GM18520 (cell line): ENCODE results near the gene GPR153.

Source experiments
- ATAC-seq: cut with Tn5 transposase; IDR thresholded peaks from one replicate; pipeline ENCODE4 v1.9.1; 2021; ENCODE audit not compliant: unreplicated experiment

The GPR153 gene

DNA sequence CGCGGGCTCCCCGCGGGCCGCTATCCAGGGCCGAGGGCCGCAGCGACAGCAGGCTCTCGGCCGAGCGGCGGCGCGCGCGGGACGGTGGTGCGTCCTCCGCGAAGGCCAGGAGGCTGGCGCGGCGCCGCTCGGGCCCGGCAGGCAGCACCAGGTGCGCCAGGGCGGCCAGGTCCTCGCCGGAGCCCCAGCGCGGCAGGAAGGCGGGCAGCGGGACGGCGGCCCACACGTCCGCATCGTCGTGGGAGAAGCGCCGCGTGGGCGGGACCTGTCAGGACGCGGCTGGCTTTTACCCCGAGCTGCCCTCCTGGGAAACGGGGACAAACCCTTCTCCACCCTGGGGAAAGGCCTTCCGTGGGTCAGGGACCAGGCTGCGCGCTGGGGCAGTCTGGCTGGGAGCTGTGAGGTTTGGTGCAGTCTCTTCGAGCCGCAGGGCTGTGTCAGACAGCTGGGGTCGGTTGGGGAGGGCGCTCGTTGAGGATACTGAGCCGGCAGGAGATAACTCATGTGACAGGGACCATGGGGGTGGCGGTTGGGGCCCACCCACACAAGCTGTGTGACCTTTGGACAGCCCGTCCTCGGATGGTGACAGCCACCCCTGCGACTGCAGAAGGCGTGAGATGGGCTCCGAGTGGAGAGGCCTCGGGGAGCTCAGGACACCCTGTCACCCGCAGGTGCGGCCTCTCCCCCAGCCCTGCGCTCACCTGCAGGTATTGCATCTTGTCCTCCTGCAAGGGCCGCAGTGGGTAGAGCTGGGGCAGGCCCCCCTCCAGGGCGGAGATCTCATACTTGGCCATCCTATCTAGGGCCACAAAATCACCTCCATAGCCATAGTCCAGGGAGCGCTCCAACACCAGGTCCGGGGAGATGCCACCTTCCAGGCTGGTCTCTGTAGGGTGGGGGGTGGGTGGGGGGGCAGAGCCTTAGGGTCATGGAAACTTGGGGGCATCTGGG is 10.9 kb downstream of the GPR153 start:
- ATAC-seq, result no peak

- ATAC-seq, result no peak
These were observed 11.8 kb downstream of the GPR153 start for GRCh38 chr1:6248932-6249738.

- ATAC-seq, result no peak
These were observed 12.6 kb downstream of the GPR153 start for GRCh38 chr1:6248161-6248776.

- ATAC-seq, result no peak
These were observed 13.2 kb downstream of the GPR153 start for GRCh38 chr1:6247651-6248050.

DNA sequence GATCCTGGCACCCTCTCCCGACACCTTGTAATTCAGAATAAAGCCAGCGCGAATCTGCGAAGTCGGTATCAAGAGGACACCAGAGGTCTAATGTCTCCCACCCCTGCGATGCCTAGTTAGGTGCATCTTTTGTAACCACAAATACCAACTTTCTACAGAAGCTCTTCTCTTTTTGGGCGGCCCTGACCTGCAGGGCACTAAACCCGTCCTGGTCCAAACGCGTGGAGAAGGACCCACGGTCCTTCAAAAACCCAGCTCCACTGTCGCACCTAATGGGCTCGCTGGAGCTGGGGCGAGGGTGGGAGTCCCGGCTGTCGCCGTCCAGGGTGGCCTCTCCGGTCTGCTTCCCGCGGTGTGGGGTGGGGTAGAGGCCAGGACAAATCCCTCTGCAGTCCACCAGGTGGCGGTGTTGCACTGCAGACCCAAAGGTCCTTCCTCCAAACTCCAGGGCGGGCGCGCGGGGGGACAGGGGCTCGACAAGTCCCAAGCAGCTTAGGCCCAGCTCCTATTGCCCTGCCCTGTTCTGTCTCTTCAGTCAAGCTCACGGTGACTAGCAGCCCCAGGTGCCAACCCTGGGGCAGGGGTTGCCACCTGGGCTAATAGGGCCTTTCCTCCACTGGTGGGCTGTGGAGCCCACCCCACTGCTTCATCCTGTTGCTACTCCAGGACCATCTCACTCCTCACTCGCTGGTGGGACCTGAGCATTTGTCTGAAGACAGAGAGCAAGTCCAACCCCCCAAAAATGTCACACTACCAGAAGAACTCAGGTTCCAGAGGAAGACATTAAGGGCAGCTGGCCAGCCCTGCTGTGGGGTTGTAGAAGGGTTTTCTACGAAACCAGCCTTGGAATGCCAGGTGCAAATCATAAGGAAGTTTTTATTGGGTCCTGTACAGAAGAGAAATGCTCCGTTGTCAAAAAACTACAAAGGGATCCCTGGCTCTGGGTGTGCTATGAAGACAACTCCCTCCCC is 14.1 kb downstream of the GPR153 start:
- ATAC-seq, result no peak

DNA sequence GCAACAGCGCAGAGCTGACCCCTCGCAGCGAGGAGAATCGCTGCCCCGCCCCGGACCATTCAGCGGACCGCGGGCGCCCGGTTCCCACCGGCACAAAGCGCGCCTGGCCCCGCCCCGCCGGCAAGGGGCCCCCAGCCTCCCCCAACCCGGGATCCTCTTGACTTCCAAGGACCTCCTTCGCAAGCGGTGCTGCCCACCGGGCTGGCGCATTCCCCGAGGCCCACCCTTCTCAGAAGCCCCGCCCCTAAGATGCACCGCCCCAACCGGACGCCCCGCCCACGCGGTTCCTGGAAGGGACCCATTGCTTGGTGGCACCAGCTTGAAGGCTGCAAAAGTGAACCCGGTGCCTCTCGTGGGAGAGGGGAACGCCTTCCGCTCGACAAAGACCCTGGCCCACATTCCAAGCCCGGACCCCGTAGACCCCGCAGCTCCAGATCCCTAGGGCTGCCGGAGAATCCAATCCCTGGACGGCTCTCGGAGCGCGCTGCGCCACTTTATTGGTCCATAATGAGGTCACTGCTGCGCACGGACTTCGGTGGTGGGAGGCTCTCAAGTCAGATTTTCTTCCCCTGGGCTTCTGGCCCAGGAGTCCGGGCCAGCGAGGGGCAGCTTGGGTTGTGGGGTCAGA is 14.9 kb downstream of the GPR153 start:
- no peak for ATAC-seq

GRCh38 chr1:6245086-6245868 is 15.6 kb downstream of the GPR153 start:
- ATAC-seq, result peak; percentile 41

- no peak for ATAC-seq
These were observed 16.4 kb downstream of the GPR153 start for GRCh38 chr1:6244401-6245049.

DNA sequence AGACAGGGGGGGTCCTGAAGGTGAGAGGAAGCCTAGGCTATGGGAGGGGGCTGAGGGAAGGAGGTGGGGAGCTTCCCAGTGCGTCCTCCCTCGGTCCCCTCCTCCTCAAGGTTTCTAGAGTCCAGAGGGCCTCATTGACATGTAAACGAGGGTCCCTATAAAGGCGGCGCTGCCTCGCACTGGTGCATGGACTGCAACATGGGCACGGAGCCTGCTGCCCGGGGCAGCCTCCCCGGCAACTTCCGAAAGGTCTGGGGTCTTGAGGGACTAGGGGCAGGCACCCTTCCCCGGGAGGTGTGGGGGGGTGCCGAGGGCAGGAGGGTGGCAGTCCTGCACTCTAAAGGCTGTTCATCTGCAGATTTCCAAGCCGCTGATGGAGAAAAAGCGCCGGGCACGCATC is 16.9 kb downstream of the GPR153 start, which contains the start of gene HES3:
TSS of gene HES3 (plus strand) at position 187 of the 400 bp plus-strand sequence. CDS start at position 374, 187 bp downstream.
- no peak for ATAC-seq

- ATAC-seq, result no peak
These were observed 17.7 kb downstream of the GPR153 start for GRCh38 chr1:6243053-6243834.

- no peak for ATAC-seq
These were observed 18.8 kb downstream of the GPR153 start for GRCh38 chr1:6241887-6242740.

DNA sequence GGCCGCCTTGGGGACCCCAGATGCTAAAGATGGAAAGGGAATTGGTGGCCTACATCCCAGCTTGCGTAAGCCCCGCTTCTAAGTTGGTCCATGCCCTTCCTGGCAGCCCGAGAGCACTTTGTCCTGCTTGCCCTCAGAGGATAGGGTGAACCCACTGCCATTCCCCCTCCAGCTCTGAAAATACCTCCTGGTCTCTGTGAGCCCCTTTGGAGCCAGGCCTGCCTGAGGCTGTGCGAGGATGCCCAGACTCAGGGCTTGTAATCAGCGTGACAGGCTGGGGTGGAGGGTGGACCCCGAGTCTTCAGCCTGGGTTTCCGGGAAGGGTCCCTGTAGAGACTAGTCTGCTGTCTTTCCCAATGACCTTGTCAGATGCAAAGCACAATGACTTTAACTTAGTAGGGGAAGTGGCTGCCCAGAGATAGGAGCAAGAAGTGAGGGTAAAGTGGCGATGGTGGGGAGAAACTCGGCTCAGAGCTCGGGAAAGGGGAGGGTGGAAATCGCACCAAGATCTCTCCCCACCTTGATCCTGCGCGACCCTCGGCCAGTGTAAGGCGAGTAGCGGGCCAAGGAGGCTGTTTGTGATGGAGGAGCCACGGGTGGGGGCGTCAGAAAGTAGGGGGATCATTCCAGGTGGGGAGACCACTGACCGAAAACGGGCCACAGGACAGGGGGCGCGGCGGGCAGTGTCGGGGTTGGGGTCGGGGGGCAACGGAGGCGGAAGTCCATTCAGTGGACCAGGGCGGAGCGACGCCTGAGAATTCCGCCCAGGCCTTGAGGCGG is 19.6 kb downstream of the GPR153 start:
- ATAC-seq, result no peak

DNA sequence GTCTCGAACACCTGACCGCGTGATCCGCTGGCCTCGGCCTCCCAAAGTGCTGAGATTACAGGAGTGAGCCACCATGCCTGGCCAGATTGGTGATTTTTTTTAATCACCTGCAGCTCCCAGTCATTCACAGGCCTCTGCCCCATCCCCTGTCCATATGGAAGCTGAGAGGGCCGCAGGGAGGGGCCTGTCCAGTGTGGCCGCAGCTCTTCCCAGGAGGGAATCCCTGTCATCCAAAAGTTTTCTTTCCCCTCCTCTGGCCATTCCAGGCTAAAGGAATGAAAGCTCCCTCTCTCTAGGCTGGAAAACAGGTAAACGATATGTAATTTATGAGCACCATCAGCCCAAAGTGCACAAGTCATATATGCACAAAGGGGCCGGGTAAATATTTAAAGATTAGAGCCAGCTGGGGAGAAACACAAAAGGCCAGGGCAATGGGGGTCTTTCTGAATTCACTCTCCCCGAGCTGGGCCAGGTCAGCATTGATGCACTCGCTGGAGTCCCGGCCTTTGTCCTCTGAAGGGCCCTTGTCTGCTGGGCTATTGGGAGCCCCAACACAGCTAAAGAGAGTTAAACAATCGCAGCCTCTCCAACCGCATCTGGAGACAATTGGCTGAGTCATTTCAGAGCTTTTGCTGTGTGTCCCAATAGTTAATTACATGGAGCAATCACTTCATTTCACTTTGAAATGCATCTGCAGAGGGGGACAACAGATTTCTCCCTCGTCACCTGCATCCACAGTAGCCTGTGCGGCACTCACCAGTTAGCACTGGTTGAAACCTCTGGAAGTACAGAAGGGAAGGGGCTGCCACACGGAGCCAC is 20.7 kb downstream of the GPR153 start:
- ATAC-seq, result no peak

DNA sequence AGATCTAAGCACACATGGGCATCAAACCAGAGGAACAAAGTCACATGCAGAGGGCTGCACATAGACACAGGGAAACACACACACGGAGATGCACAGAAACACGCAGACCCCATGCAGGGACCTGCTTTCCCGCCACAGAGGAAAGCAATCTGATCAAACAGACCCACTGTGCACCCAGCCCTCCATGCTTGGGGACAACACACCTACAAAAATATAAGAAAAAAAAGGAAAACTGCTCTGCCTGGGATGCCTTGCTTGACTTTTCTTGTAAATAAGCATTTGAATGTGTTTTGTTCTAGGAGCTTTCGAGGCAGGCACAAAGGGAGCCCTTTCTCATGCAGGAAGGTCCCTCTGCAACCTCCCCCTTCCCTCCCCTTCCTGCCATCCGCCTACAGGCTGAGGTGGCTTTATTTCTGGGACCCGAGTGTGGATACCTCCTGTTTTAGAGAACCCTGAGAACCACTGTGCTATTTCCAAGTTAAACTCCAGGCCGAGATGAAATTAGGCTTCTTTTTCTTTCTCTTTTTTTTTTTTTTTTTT is 21.6 kb downstream of the GPR153 start:
- ATAC-seq, result no peak

GRCh38 chr1:6237093-6237492 is 23.8 kb downstream of the GPR153 start:
- ATAC-seq, result no peak
